AG09319 (cell line): ENCODE data around the gene FBXL15.

Source experiments
- DNase-seq: peaks from one replicate; pipeline ENCODE4 v3.0.0-alpha.2; 2010; ENCODE audit warnings: low read depth; ENCODE audit errors: extremely low read depth
- CTCF ChIP-seq: IDR thresholded peaks from 2 replicates; pipeline ENCODE4 v1.5.1; 2011; ENCODE audit warnings: low read depth, mild to moderate bottlenecking, inconsistent platforms, low read length, moderate library complexity

Gene FBXL15

GRCh38 chr10:102462512-102463054, 41.9 kb downstream of the FBXL15 start:
- TF ChIP-seq CTCF = no peak
- DNase-seq = no peak

GRCh38 chr10:102463983-102464382, 43.3 kb downstream of the FBXL15 start:
- no peak for TF ChIP-seq CTCF
- DNase-seq = no peak

- no peak for TF ChIP-seq CTCF
- DNase-seq = no peak
These were observed 44.8 kb downstream of the FBXL15 start for GRCh38 chr10:102465466-102465865.

GRCh38 chr10:102467318-102467717, 46.7 kb downstream of the FBXL15 start:
- DNase-seq = no peak
- TF ChIP-seq CTCF = no peak

- DNase-seq = no peak
These were observed 47.4 kb downstream of the FBXL15 start for GRCh38 chr10:102467971-102468438.

GRCh38 chr10:102468683-102469082, 48.0 kb downstream of the FBXL15 start:
- no peak for TF ChIP-seq CTCF
- no peak for DNase-seq

More at GRCh38 chr10:102467971-102468438, 47.4 kb downstream of the FBXL15 start:
- no peak for TF ChIP-seq CTCF

- DNase-seq = no peak
- TF ChIP-seq CTCF = no peak
These were observed 50.2 kb downstream of the FBXL15 start for GRCh38 chr10:102470579-102471546.
